Measurements from ENCODE around the gene SBK1. TPM values are rescaled to one million over a fixed set of nuclear protein-coding genes. Genes with fewer than 3 reads are reported as not detected.

Gene SBK1
- total RNA-seq, 1 experiment from 2014 or later: 19.2 TPM

DNA sequence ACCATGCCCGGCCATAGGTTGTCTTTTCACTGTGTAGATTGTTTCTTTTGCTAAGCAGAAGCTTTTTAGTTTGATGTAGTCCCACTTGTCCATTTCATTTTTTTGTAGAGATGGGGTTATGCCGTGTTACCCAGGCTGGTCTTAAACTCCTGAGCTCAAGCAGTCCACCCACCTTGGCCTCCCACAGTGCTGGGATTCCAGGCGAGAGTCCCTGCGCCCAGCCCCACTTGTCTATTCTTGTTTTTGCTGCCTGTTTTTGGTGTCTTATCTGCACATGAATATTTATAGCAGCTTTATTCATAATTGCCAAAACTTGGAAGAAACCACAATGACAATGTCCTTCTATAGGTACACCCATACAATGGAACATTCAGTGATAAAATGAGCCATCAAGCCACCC, 18.8 kb upstream of the SBK1 start:
- ChIA-PET POLR2A (no interaction called here), CTCF (no interaction called here), RAD21 (ENCODE audit: low non-redundant PET in 1 of 2, low total read pairs in 2 of 2, uncharacterized antibody in 2 of 2, unreplicated experiment in 2 of 2) (no interaction called here)
- Histone ChIP-seq H3K36me3 (ENCODE audit: control insufficient read depth in 1 of 2, insufficient read depth in 2 of 2, low read length in 2 of 2) (no peaks in the 10 kb centered on the region), H4K20me1 (ENCODE audit: insufficient read depth) (no peaks in the 10 kb centered on the region), H3K27me3 (ENCODE audit: insufficient read depth, low read length) (0 out of 2 replicates have a peak, but pooled peaks cover 3% of the 10 kb centered on the region), H3K79me2 (ENCODE audit: insufficient read depth, low read length) (no peaks in the 10 kb centered on the region), H3K9ac (ENCODE audit: low read length) (no peak overlapping the region), H3K4me1 (ENCODE audit: control insufficient read depth in 1 of 2, insufficient read depth in 2 of 2, low read length in 2 of 2) (peaks cover 2 to 9% of the 10 kb centered on the region in 2 experiments; a peak in 3 of 4 replicates), H3K27ac (ENCODE audit: low read depth, low read length) (no peak overlapping the region), H2AFZ (ENCODE audit: low read depth, low read length, poor library complexity, severe bottlenecking) (no peak overlapping the region), H3K4me2 (ENCODE audit: low read length) (no peak overlapping the region), H3K9me2 (ENCODE audit: insufficient read depth) (no peaks in the 10 kb centered on the region), H3K4me3 (replicated peaks in 1 of 2; ENCODE audit: low read depth in 1 of 2, low read length in 2 of 2) (no peak overlapping the region), H3K9me3 (ENCODE audit: control insufficient read depth in 1 of 2, insufficient read depth in 1 of 2, low read depth in 1 of 2, low read length in 2 of 2) (no peaks in the 10 kb centered on the region)
- no peak for DNase-seq (ENCODE audit: low read depth, low spot score)
- ATAC-seq: no peak
- intact Hi-C loops (cut with micrococcal nuclease): loop anchor here (10.0 kb wide), 1 partner anchor 59 kb away; the partner anchor contains the start of gene XPO6
- TF ChIP-seq POLR2A (IDR thresholded peaks at IDR 0.05; ENCODE audit: borderline replicate concordance, extremely low read depth, insufficient read depth, insufficient read length) (no peak), ZNF274 (IDR thresholded peaks at IDR 0.05; ENCODE audit: low read depth, low read length) (no peak), TCF7L2 (IDR thresholded peaks at IDR 0.05; ENCODE audit: borderline replicate concordance, extremely low read depth, insufficient read depth, insufficient read length) (no peak), CEBPB (IDR thresholded peaks at IDR 0.05; ENCODE audit: low read depth) (no peak), JUND (IDR thresholded peaks at IDR 0.05) (no peak), FOSL1 (IDR thresholded peaks at IDR 0.05; ENCODE audit: low read depth) (no peak), EZH2phosphoT487 (IDR thresholded peaks at IDR 0.05; ENCODE audit: borderline replicate concordance) (no peak), SIN3A (IDR thresholded peaks at IDR 0.05; ENCODE audit: low read depth) (no peak), SP1 (IDR thresholded peaks at IDR 0.05; ENCODE audit: low read depth) (no peak), ELF1 (IDR thresholded peaks at IDR 0.05; ENCODE audit: borderline replicate concordance, low read depth) (no peak)
- TF ChIP-seq, protein P1, sequence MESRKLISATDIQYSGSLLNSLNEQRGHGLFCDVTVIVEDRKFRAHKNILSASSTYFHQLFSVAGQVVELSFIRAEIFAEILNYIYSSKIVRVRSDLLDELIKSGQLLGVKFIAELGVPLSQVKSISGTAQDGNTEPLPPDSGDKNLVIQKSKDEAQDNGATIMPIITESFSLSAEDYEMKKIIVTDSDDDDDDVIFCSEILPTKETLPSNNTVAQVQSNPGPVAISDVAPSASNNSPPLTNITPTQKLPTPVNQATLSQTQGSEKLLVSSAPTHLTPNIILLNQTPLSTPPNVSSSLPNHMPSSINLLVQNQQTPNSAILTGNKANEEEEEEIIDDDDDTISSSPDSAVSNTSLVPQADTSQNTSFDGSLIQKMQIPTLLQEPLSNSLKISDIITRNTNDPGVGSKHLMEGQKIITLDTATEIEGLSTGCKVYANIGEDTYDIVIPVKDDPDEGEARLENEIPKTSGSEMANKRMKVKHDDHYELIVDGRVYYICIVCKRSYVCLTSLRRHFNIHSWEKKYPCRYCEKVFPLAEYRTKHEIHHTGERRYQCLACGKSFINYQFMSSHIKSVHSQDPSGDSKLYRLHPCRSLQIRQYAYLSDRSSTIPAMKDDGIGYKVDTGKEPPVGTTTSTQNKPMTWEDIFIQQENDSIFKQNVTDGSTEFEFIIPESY (IDR thresholded peaks at IDR 0.05; ENCODE audit: extremely low read depth, insufficient replicate concordance, low read length): no peak
- TF ChIP-seq, protein P2, sequence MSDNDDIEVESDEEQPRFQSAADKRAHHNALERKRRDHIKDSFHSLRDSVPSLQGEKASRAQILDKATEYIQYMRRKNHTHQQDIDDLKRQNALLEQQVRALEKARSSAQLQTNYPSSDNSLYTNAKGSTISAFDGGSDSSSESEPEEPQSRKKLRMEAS (IDR thresholded peaks at IDR 0.05): no peak
- TF ChIP-seq, protein P3, sequence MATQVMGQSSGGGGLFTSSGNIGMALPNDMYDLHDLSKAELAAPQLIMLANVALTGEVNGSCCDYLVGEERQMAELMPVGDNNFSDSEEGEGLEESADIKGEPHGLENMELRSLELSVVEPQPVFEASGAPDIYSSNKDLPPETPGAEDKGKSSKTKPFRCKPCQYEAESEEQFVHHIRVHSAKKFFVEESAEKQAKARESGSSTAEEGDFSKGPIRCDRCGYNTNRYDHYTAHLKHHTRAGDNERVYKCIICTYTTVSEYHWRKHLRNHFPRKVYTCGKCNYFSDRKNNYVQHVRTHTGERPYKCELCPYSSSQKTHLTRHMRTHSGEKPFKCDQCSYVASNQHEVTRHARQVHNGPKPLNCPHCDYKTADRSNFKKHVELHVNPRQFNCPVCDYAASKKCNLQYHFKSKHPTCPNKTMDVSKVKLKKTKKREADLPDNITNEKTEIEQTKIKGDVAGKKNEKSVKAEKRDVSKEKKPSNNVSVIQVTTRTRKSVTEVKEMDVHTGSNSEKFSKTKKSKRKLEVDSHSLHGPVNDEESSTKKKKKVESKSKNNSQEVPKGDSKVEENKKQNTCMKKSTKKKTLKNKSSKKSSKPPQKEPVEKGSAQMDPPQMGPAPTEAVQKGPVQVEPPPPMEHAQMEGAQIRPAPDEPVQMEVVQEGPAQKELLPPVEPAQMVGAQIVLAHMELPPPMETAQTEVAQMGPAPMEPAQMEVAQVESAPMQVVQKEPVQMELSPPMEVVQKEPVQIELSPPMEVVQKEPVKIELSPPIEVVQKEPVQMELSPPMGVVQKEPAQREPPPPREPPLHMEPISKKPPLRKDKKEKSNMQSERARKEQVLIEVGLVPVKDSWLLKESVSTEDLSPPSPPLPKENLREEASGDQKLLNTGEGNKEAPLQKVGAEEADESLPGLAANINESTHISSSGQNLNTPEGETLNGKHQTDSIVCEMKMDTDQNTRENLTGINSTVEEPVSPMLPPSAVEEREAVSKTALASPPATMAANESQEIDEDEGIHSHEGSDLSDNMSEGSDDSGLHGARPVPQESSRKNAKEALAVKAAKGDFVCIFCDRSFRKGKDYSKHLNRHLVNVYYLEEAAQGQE (IDR thresholded peaks at IDR 0.05; ENCODE audit: low read depth): no peak
- BruUV-seq (replicated peaks): no TSS peak

All from HCT116 (cell line).